GM21360 (cell line): Measurements from ENCODE around the gene CAPSL.
"Not testable (repeated sequence)": the region's sequence is repeated elsewhere in the genome, so short reads cannot be mapped to it uniquely, and the experiment has no call there.

Experiments used
- ATAC-seq: cut with Tn5 transposase; IDR thresholded peaks from one replicate; pipeline ENCODE4 v1.9.1; 2021; ENCODE audit warnings: mild to moderate bottlenecking, moderate library complexity; ENCODE audit not compliant: unreplicated experiment

Gene CAPSL

GRCh38 chr5:35938568-35939227 lies at the start of gene CAPSL:
TSS of gene CAPSL (minus strand) at chr5:35938622. CDS start at chr5:35921120, 17,502 bp downstream.
- ATAC-seq, result no peak

GRCh38 chr5:35987776-35988175 lies 49.4 kb upstream of the CAPSL start:
- ATAC-seq, result no peak

- no peak for ATAC-seq
These were observed 41.3 kb upstream of the CAPSL start for GRCh38 chr5:35979715-35980114.

GRCh38 chr5:35976859-35977258 lies 38.4 kb upstream of the CAPSL start:
- not testable (repeated sequence) for ATAC-seq

GRCh38 chr5:35974570-35974969 lies 36.1 kb upstream of the CAPSL start:
- ATAC-seq, result no peak

GRCh38 chr5:35971878-35972210 lies 33.4 kb upstream of the CAPSL start:
- no peak for ATAC-seq

GRCh38 chr5:35971186-35971877 lies 32.9 kb upstream of the CAPSL start:
- ATAC-seq, result no peak

GRCh38 chr5:35963381-35963843 lies 25.0 kb upstream of the CAPSL start:
- no peak for ATAC-seq

GRCh38 chr5:35960328-35960727 lies 21.9 kb upstream of the CAPSL start:
- ATAC-seq, result no peak

GRCh38 chr5:35956429-35956828 lies 18.0 kb upstream of the CAPSL start:
- ATAC-seq, result no peak

- no peak for ATAC-seq
These were observed 15.8 kb upstream of the CAPSL start for GRCh38 chr5:35954175-35954574.

GRCh38 chr5:35947085-35947484 lies 8.7 kb upstream of the CAPSL start:
- no peak for ATAC-seq

GRCh38 chr5:35939639-35940038 lies 1.2 kb upstream of the CAPSL start:
- no peak for ATAC-seq

- no peak for ATAC-seq
These were observed 11.9 kb downstream of the CAPSL start for GRCh38 chr5:35926389-35927051.

- peak; percentile 80 for ATAC-seq
These were observed 13.3 kb downstream of the CAPSL start for GRCh38 chr5:35924950-35925722.

GRCh38 chr5:35924122-35924949 lies 14.1 kb downstream of the CAPSL start:
- peak; percentile 7 for ATAC-seq

- ATAC-seq, result no peak
These were observed 16.0 kb downstream of the CAPSL start for GRCh38 chr5:35922468-35922867.

GRCh38 chr5:35921930-35922329 lies 16.5 kb downstream of the CAPSL start:
- no peak for ATAC-seq

GRCh38 chr5:35920890-35921289 lies 17.5 kb downstream of the CAPSL start:
- ATAC-seq, result no peak

GRCh38 chr5:35919191-35919590 lies 19.2 kb downstream of the CAPSL start:
- ATAC-seq, result no peak
